ENCODE measurements around the gene CCDC183.

DNA sequence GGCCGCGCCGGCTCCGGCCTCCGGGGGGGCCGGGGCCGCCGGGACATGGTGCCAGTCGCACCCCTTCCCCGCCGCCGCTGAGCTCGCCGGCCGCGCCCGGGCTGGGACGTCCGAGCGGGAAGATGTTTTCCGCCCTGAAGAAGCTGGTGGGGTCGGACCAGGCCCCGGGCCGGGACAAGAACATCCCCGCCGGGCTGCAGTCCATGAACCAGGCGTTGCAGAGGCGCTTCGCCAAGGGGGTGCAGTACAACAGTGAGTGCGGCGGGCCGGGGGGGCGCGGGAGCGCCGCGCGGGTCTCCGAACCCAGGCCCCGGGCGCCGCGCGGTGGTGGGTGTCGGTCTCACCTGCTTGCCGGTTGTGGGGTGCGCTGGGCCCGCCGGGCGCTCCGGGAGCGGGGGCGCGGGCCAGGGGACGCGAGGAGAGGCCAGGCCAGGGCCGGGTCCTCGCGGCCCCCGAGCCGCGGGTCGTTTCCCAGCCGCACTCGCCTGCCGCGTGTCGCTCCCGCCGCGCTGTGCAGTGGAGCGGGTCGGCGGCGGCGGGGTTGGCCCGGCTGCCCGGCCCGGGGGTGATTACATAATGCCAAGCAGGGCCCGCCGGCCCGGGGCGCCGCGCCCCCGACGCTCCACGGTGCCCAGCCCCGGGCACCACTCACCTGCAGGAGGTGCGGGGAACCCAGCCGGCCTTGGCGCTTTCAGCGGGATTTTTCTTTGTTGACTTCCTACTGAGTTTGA, 12.1 kb downstream of the CCDC183 start:
- TF ChIP-seq CTCF (IDR thresholded peaks at IDR 0.05) (no peak), EP300 (IDR thresholded peaks at IDR 0.05; ENCODE audit: low read depth) (no peak), POLR2A (IDR thresholded peaks at IDR 0.05) (no peak), POLR2AphosphoS5 (IDR thresholded peaks at IDR 0.05) (no peak)
